K562 (cell line): ENCODE measurements around the gene CD99L2.

Experiments
- CREB1 ChIP-seq, 2 experiments: sonication (generic) in 1 of 2; formaldehyde crosslinking in 1 of 2; IDR thresholded peaks; 2 replicates each; pipeline versions ENCODE4 v1.6.1 to v1.8.0; 2012 to 2022; ENCODE audit warnings: inconsistent platforms in 1 of 2, mild to moderate bottlenecking in 1 of 2, missing genetic modification reagents in 1 of 2, moderate library complexity in 1 of 2
- CTCF ChIP-seq, 3 experiments: IDR thresholded peaks in 2 of 3; conservative IDR thresholded peaks in 1 of 3; 2 replicates each; pipeline ENCODE4 v1.5.1; 2011 to 2012; ENCODE audit warnings: low read length in 3 of 3, mild to moderate bottlenecking in 3 of 3, control low read depth in 2 of 3, improper control_type of control experiment in 1 of 3, inconsistent platforms in 1 of 3, low read depth in 1 of 3, mixed read lengths in 1 of 3, moderate library complexity in 1 of 3; ENCODE audit not compliant: insufficient read depth in 2 of 3
- ELF4 ChIP-seq: fragments of 450-650 bp; formaldehyde crosslinking; IDR thresholded peaks from 2 replicates; pipeline ENCODE4 v1.4.0; 2022; ENCODE audit warnings: missing genetic modification characterization
- FIP1L1 ChIP-seq: fragments of 200-400 bp; formaldehyde crosslinking; IDR thresholded peaks from 2 replicates; pipeline ENCODE4 v1.6.1; 2018; ENCODE audit warnings: mild to moderate bottlenecking, low read depth, low read length; ENCODE audit not compliant: poor library complexity, severe bottlenecking
- FOXJ3 ChIP-seq: sonication (generic); formaldehyde crosslinking; IDR thresholded peaks from 2 replicates; pipeline ENCODE4 v1.4.0; 2020; ENCODE audit warnings: mild to moderate bottlenecking, missing genetic modification reagents
- GABPB1 ChIP-seq: sonication (generic); formaldehyde crosslinking; IDR thresholded peaks from 2 replicates; pipeline ENCODE4 v1.8.0; 2022; ENCODE audit warnings: mild to moderate bottlenecking, missing genetic modification reagents
- HNRNPLL ChIP-seq: fragments of 200-400 bp; formaldehyde crosslinking; IDR thresholded peaks from 2 replicates; pipeline ENCODE4 v1.6.1; 2017; ENCODE audit warnings: low read length, low read depth, mild to moderate bottlenecking; ENCODE audit not compliant: poor library complexity, severe bottlenecking
- MCM2 ChIP-seq: fragments of 450-650 bp; IDR thresholded peaks from 2 replicates; pipeline ENCODE4 v1.6.1; 2017; ENCODE audit warnings: low read depth, mild to moderate bottlenecking
- SMARCA4 ChIP-seq: fragments of 450-650 bp; IDR thresholded peaks from 2 replicates; pipeline ENCODE4 v1.6.1; 2016
- TFAM ChIP-seq: fragments of 250-450 bp; sonication (Bioruptor Pico); conservative IDR thresholded peaks from 2 replicates; pipeline ENCODE4 v1.5.0; 2021; ENCODE audit warnings: mild to moderate bottlenecking, moderate library complexity
- ZEB2 ChIP-seq: fragments of 450-650 bp; IDR thresholded peaks from 2 replicates; pipeline ENCODE4 v1.6.1; 2016
- ZNF24 ChIP-seq: fragments of 450-650 bp; IDR thresholded peaks from 2 replicates; pipeline ENCODE4 v1.6.1; 2016

- TF ChIP-seq SMARCA4 (no peak), CREB1 (IDR thresholded peaks at IDR 0.05) (no peak), CREB1 (CRISPR knock-in tag; IDR thresholded peaks at IDR 0.05) (no peak), ELF4 (CRISPR knock-in tag) (no peak), FIP1L1 (no peak), HNRNPLL (no peak), TFAM (CRISPR knock-in tag) (no peak), MCM2 (no peak), CTCF (IDR thresholded peaks at IDR 0.05 in 2 of 3, conservative IDR thresholded peaks at IDR 0.05 in 1 of 3; ENCODE audit: insufficient read depth in 2 of 3, low read depth in 1 of 3, low read length in 3 of 3) (no peak), FOXJ3 (CRISPR knock-in tag) (no peak), ZNF24 (no peak), GABPB1 (CRISPR knock-in tag) (no peak), ZEB2 (no peak)
Measured at GRCh38 chrX:150813922-150814321, 84.5 kb downstream of the CD99L2 start.
